ENCODE results near the gene PDZD2. TPM values are rescaled to one million over a fixed set of nuclear protein-coding genes. Genes with fewer than 3 reads are reported as not detected.

PDZD2 gene
- total and polyA plus RNA-seq, 8 donors: under 0.01 to 61.3 (median 5.8) TPM

- DNase-seq: no peak
- H3K27ac ChIP-seq: no peak overlapping the region
- 60 to 80% (median 72%) methylated on average over 3 of the region's 3 CpGs for WGBS, 5 donors
- peaks cover 0 to 6% (median 0%) of the 10 kb centered on the region in 4 donors for H3K36me3 ChIP-seq
- H3K4me1 ChIP-seq: peaks cover 0 to 14% (median 5%) of the 10 kb centered on the region in 4 donors
- intact Hi-C loops (cut with DNase I; ENCODE audit: low total_unique reads): no loop called here
- no peaks in the 10 kb centered on the region for H3K27me3 ChIP-seq
- TF ChIP-seq POLR2A (IDR thresholded peaks at IDR 0.05) (no peak), EP300 (IDR thresholded peaks at IDR 0.05) (no peak), CTCF (IDR thresholded peaks at IDR 0.05) (no peak), POLR2AphosphoS5 (IDR thresholded peaks at IDR 0.05) (no peak)
- H3K4me3 ChIP-seq: no peak overlapping the region
- no peaks in the 10 kb centered on the region for H3K9me3 ChIP-seq
Measured at GRCh38 chr5:31990701-31991110, 351.8 kb downstream of the PDZD2 start.

- Histone ChIP-seq H3K36me3 (peaks cover 0 to 6% (median 0%) of the 10 kb centered on the region in 4 donors), H3K27ac (no peak overlapping the region), H3K9me3 (no peaks in the 10 kb centered on the region), H3K4me3 (no peak overlapping the region), H3K27me3 (no peaks in the 10 kb centered on the region), H3K4me1 (peaks cover 0 to 14% (median 5%) of the 10 kb centered on the region in 4 donors)
- 87 to 99% (median 93%) methylated on average over 2 of the region's 2 CpGs for whole genome bisulfite sequencing, 5 donors
- intact Hi-C loops (cut with DNase I; ENCODE audit: low total_unique reads): no loop called here
- no peak for TF ChIP-seq POLR2A (IDR thresholded peaks at IDR 0.05)
- no peak for DNase-seq
Measured at GRCh38 chr5:31992377-31992776, 353.4 kb downstream of the PDZD2 start.

GRCh38 chr5:31993165-31993961 lies 354.4 kb downstream of the PDZD2 start:
- intact Hi-C loops (cut with DNase I; ENCODE audit: low total_unique reads): no loop called here
- no peak for TF ChIP-seq POLR2AphosphoS5 (IDR thresholded peaks at IDR 0.05)
- TF ChIP-seq CTCF (IDR thresholded peaks at IDR 0.05): no peak
- TF ChIP-seq EP300 (IDR thresholded peaks at IDR 0.05): no peak
- no peak for TF ChIP-seq POLR2A (IDR thresholded peaks at IDR 0.05)
- Histone ChIP-seq H3K36me3 (no peaks in the 10 kb centered on the region), H3K9me3 (no peaks in the 10 kb centered on the region), H3K4me3 (no peak overlapping the region), H3K27me3 (no peaks in the 10 kb centered on the region), H3K27ac (no peak overlapping the region), H3K4me1 (peaks cover 0 to 14% (median 5%) of the 10 kb centered on the region in 4 donors)
- DNase-seq: no peak
- 79 to 96% (median 91%) methylated on average over 6 of the region's 6 CpGs for WGBS, 5 donors

GRCh38 chr5:31995006-31995405 lies 356.1 kb downstream of the PDZD2 start:
- peaks cover 0 to 7% (median 1%) of the 10 kb centered on the region in 4 donors for H3K4me1 ChIP-seq
- no peak overlapping the region for H3K4me3 ChIP-seq
- no peak for TF ChIP-seq EP300 (IDR thresholded peaks at IDR 0.05)
- no peak for TF ChIP-seq POLR2A (IDR thresholded peaks at IDR 0.05)
- no peak for TF ChIP-seq CTCF (IDR thresholded peaks at IDR 0.05)
- no peak for TF ChIP-seq POLR2AphosphoS5 (IDR thresholded peaks at IDR 0.05)
- 84 to 91% (median 88%) methylated on average over 4 of the region's 4 CpGs for WGBS, 5 donors
- no peak for DNase-seq
- intact Hi-C loops (cut with DNase I; ENCODE audit: low total_unique reads): no loop called here
- no peaks in the 10 kb centered on the region for H3K9me3 ChIP-seq
- H3K36me3 ChIP-seq: no peaks in the 10 kb centered on the region
- H3K27ac ChIP-seq: no peak overlapping the region
- no peaks in the 10 kb centered on the region for H3K27me3 ChIP-seq

GRCh38 chr5:31995714-31996113 lies 356.8 kb downstream of the PDZD2 start:
- Histone ChIP-seq H3K27ac (no peak overlapping the region), H3K36me3 (no peaks in the 10 kb centered on the region), H3K9me3 (no peaks in the 10 kb centered on the region), H3K27me3 (no peaks in the 10 kb centered on the region), H3K4me1 (peaks cover 0 to under 1% (median 0%) of the 10 kb centered on the region in 4 donors), H3K4me3 (no peak overlapping the region)
- WGBS, 5 donors: 84 to 92% (median 90%) methylated on average over 7 of the region's 7 CpGs
- no peak for TF ChIP-seq CTCF (IDR thresholded peaks at IDR 0.05)
- no peak for TF ChIP-seq POLR2AphosphoS5 (IDR thresholded peaks at IDR 0.05)
- no peak for TF ChIP-seq POLR2A (IDR thresholded peaks at IDR 0.05)
- TF ChIP-seq EP300 (IDR thresholded peaks at IDR 0.05): no peak
- intact Hi-C loops (cut with DNase I; ENCODE audit: low total_unique reads): no loop called here
- DNase-seq: no peak

Measured in stomach (tissue), 9 donors.